T-helper 1 cell treated with Interleukin-12 subunit alpha and Interleukin-12 subunit beta and Interleukin-4 antibody, amounts not matched to agents 30 μg/mL and 1 μg/mL, for 36 hours (primary cell): ENCODE measurements around the gene TXNDC15.
"Not testable (repeated sequence)": the region's sequence is repeated elsewhere in the genome, so short reads cannot be mapped to it uniquely, and the experiment has no call there.

Experiments used
- H3K27ac Mint-ChIP-seq: one replicate; pipeline ENCODE4 v1.8.0; 2021; ENCODE audit warnings: mild to moderate bottlenecking, mixed read lengths
- H3K27me3 Mint-ChIP-seq: one replicate; pipeline ENCODE4 v1.8.0; 2021; ENCODE audit warnings: low read depth, mixed read lengths
- H3K36me3 Mint-ChIP-seq: one replicate; pipeline ENCODE4 v1.8.0; 2021; ENCODE audit warnings: low read depth, mixed read lengths
- H3K4me1 Mint-ChIP-seq: one replicate; pipeline ENCODE4 v1.8.0; 2021; ENCODE audit warnings: low read depth, mixed read lengths
- H3K4me3 Mint-ChIP-seq: one replicate; pipeline ENCODE4 v1.8.0; 2021; ENCODE audit warnings: mild to moderate bottlenecking, moderate library complexity, mixed read lengths
- H3K9me3 Mint-ChIP-seq: one replicate; pipeline ENCODE4 v1.8.0; 2021; ENCODE audit warnings: mixed read lengths

TXNDC15 gene

DNA sequence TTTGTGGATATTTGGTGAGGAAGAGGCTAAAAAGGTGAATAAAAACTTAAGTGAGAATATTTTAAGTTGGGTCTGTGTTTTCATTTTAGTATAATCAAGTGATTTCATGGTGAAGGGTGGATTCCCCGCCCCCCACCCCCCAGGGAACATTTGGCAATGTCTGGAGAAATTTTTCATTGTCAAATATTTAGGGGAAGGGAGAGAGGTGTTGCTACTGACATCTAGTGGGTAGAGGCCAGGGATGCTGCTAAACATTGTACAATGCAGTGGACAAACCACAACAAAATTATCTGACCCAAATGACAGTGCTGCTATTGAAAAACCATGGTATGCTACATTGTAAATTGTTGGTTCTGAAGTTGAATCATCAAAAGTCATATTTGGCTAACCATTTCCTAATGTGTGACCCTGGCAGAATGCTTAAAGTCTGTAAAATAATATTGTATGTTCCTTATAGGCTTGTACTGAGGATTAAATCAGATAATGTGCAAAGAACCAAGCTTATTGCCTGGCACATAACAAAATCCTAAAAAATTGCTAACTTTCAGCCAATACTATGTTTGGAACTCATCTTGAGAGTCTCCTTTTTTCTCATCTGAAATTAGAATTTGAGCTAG is 22.8 kb upstream of the TXNDC15 start:
- Mint-ChIP-seq H3K36me3 (peaks cover 28% of the 10 kb centered on the region), H3K27ac (peak overlapping the region; percentile 26), H3K4me3 (no peak overlapping the region), H3K27me3 (no peaks in the 10 kb centered on the region), H3K4me1 (peaks cover 28% of the 10 kb centered on the region), H3K9me3 (no peaks in the 10 kb centered on the region)

- not testable (repeated sequence) for H3K9me3 Mint-ChIP-seq, H3K27ac Mint-ChIP-seq, H3K27me3 Mint-ChIP-seq, H3K4me3 Mint-ChIP-seq
- H3K36me3 Mint-ChIP-seq, result peaks cover 25% of the 10 kb centered on the region
- peaks cover 11% of the 10 kb centered on the region for H3K4me1 Mint-ChIP-seq
Measured at GRCh38 chr5:134856465-134856864, 17.7 kb upstream of the TXNDC15 start.

DNA sequence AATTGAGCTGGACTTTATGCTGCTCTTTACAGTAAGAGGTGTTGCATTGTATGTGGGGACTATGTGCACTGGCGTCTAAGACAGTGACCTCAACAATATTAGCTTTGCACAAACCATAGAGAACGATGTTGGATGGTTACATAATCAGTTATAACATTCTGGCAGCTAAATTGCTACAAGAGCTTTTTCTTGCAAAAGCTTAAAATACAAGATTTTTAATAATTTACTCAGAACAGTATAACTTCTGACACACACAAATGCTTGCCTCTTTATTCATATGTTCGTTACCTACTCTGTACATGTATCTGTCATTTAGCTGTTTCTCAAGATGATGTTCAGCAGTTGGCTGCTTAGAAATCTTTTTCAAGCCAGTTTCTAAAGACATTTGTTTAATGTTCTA is 16.8 kb upstream of the TXNDC15 start:
- H3K4me3 Mint-ChIP-seq, result no peak overlapping the region
- H3K27ac Mint-ChIP-seq, result no peak overlapping the region

GRCh38 chr5:134864707-134865106 is 9.5 kb upstream of the TXNDC15 start:
- Mint-ChIP-seq H3K9me3 (no peaks in the 10 kb centered on the region), H3K4me1 (no peaks in the 10 kb centered on the region), H3K27ac (no peak overlapping the region), H3K4me3 (no peak overlapping the region), H3K36me3 (peaks cover 6% of the 10 kb centered on the region), H3K27me3 (no peaks in the 10 kb centered on the region)

More for the DNA sequence above, 16.8 kb upstream of the TXNDC15 start:
- H3K27me3 Mint-ChIP-seq, result no peaks in the 10 kb centered on the region
- H3K4me1 Mint-ChIP-seq, result peaks cover 10% of the 10 kb centered on the region
- peaks cover 21% of the 10 kb centered on the region for H3K36me3 Mint-ChIP-seq
- H3K9me3 Mint-ChIP-seq, result no peaks in the 10 kb centered on the region

DNA sequence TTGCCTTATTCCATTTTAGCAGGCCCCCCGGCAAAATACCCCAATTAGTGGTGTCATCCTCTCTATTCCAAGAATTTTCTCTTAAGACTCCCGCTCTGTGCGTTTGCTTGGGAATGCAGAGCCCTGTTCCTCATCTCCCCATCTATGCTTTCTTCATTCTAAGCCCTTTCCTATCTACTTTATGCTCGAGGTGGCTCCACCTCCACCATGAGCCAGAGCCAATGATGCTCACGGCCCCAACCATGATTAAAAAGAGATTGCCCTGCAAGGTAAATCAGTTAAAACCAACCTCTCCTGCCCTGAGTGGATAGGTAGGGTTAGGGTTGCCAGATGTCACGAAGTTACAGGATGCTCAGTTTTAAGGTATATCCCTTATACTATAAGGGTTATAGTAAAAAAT is 677 bp upstream of the TXNDC15 start:
- Mint-ChIP-seq H3K9me3 (no peaks in the 10 kb centered on the region), H3K36me3 (peaks cover 18% of the 10 kb centered on the region), H3K27ac (peak overlapping the region; percentile 99), H3K27me3 (no peaks in the 10 kb centered on the region), H3K4me3 (peak overlapping the region; percentile 21), H3K4me1 (peaks cover 26% of the 10 kb centered on the region)

DNA sequence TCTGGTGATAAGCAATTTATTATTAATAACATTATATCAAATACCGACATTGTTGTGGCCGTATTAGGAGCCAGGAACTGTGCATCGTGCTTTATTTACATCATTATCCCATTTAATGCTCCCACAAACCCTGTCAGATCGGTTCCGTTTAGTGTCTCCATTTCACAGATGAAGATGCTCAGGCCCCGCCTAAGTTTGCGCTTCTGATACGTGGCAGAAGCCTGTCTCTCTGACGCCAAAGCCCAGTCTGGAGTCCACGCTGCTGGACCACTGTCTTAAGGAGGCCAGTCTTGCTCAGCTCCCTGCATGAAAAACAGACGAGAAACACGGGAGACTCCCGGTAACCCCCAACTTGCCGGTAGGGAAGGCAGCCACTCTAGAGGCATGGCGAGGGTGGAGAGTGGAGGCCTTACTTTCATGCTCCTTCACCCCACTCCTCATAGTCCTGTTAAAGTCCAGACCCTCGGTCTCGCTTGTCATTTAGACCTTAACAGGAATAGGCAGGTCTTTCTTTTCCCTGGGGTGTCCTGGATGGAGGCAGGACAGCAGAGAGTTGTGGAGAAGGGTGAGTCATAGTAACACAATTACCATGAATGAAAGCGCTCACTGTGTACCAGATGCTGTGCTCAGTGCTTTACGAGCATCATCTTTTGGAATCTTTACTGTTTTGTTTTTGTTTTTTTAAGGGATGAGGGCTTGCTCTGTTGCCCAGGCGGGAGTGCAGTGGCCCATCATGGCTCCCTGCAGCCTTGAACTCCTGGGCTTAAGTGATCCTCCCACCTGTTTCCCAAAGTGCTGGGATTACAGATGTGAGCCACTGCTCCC is 872 bp downstream of the TXNDC15 start:
- H3K36me3 Mint-ChIP-seq, result peaks cover 18% of the 10 kb centered on the region
- peak overlapping the region; percentile 99 for H3K27ac Mint-ChIP-seq
- H3K4me1 Mint-ChIP-seq, result peaks cover 31% of the 10 kb centered on the region
- peak overlapping the region; percentile 99 for H3K4me3 Mint-ChIP-seq
- no peaks in the 10 kb centered on the region for H3K27me3 Mint-ChIP-seq
- no peaks in the 10 kb centered on the region for H3K9me3 Mint-ChIP-seq

GRCh38 chr5:134877159-134877558 is 3.0 kb downstream of the TXNDC15 start:
- peak overlapping the region; percentile 43 for H3K4me3 Mint-ChIP-seq
- no peaks in the 10 kb centered on the region for H3K9me3 Mint-ChIP-seq
- peaks cover 34% of the 10 kb centered on the region for H3K4me1 Mint-ChIP-seq
- no peaks in the 10 kb centered on the region for H3K27me3 Mint-ChIP-seq
- peaks cover 21% of the 10 kb centered on the region for H3K36me3 Mint-ChIP-seq
- H3K27ac Mint-ChIP-seq, result peak overlapping the region; percentile 68

GRCh38 chr5:134878403-134878802 is 4.2 kb downstream of the TXNDC15 start:
- Mint-ChIP-seq H3K27me3 (no peaks in the 10 kb centered on the region), H3K4me3 (no peak overlapping the region), H3K4me1 (peaks cover 31% of the 10 kb centered on the region), H3K9me3 (no peaks in the 10 kb centered on the region), H3K27ac (no peak overlapping the region), H3K36me3 (peaks cover 21% of the 10 kb centered on the region)

DNA sequence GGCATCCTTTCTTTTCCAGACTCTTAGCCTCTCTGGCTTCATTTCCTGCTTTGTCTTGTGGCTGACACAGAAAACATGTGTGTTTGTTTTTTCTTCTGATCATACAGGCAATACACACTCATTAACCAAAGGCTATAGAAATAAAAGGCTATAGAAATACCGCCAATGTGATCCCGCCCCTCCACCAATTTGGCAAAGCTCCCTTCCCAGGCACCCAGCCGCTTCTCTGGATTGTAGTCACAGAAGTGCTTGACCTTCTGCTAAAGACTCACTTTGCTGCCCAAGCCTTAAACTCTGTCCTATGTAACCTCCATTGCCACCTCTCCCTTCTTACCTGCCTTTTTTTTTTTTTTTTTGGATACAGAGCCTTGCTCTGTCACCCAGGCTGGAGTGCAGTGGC is 5.3 kb downstream of the TXNDC15 start:
- Mint-ChIP-seq H3K27me3 (no peaks in the 10 kb centered on the region), H3K27ac (no peak overlapping the region), H3K9me3 (no peaks in the 10 kb centered on the region), H3K36me3 (peaks cover 21% of the 10 kb centered on the region), H3K4me3 (no peak overlapping the region), H3K4me1 (peaks cover 28% of the 10 kb centered on the region)

DNA sequence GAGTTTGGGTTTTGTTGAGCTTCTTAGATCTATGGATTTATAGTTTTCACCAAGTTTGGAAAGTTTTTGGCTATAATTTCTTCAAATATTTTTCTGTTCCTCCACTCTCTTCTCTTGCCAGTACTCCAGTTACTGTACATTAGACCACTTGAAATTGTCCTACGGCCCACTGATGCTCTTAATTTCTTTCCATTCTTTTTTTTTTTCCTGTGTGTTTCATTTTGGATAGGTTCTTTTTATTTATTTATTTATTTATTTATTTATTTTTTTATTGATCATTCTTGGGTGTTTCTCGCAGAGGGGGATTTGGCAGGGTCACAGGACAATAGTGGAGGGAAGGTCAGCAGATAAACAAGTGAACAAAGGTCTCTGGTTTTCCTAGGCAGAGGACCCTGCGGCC is 6.8 kb downstream of the TXNDC15 start:
- not testable (repeated sequence) for H3K9me3 Mint-ChIP-seq, H3K27me3 Mint-ChIP-seq, H3K27ac Mint-ChIP-seq, H3K4me3 Mint-ChIP-seq
- Mint-ChIP-seq H3K36me3 (peaks cover 18% of the 10 kb centered on the region), H3K4me1 (peaks cover 22% of the 10 kb centered on the region)

DNA sequence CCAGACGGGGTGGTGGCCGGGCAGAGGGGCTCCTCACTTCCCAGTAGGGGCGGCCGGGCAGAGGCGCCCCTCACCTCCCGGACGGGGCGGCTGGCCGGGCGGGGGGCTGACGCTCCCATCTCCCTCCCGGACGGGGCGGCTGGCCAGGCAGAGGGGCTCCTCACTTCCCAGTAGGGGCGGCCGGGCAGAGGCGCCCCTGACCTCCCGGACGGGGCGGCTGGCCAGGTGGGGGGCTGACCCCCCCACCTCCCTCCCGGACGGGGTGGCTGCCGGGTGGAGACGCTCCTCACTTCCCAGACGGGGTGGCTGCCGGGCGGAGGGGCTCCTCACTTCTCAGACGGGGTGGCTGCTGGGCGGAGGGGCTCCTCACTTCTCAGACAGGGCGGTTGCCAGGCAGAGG is 7.5 kb downstream of the TXNDC15 start:
- H3K9me3 Mint-ChIP-seq, H3K27me3 Mint-ChIP-seq, H3K4me3 Mint-ChIP-seq, H3K27ac Mint-ChIP-seq: not testable (repeated sequence)
- Mint-ChIP-seq H3K4me1 (peaks cover 16% of the 10 kb centered on the region), H3K36me3 (peaks cover 11% of the 10 kb centered on the region)

- Mint-ChIP-seq H3K4me1 (peaks cover 4% of the 10 kb centered on the region), H3K36me3 (peaks cover 18% of the 10 kb centered on the region), H3K4me3 (no peak overlapping the region), H3K27ac (no peak overlapping the region), H3K9me3 (no peaks in the 10 kb centered on the region), H3K27me3 (no peaks in the 10 kb centered on the region)
Measured at GRCh38 chr5:134887593-134888159, 13.5 kb downstream of the TXNDC15 start.

- Mint-ChIP-seq H3K4me1 (peaks cover 4% of the 10 kb centered on the region), H3K9me3 (no peaks in the 10 kb centered on the region), H3K36me3 (peaks cover 26% of the 10 kb centered on the region), H3K27me3 (no peaks in the 10 kb centered on the region), H3K4me3 (no peak overlapping the region), H3K27ac (no peak overlapping the region)
Measured at GRCh38 chr5:134889335-134889734, 15.2 kb downstream of the TXNDC15 start.

GRCh38 chr5:134891473-134891872 is 17.3 kb downstream of the TXNDC15 start:
- Mint-ChIP-seq H3K27ac (no peak overlapping the region), H3K36me3 (peaks cover 33% of the 10 kb centered on the region), H3K27me3 (no peaks in the 10 kb centered on the region), H3K9me3 (no peaks in the 10 kb centered on the region), H3K4me3 (no peak overlapping the region), H3K4me1 (peaks cover 4% of the 10 kb centered on the region)

DNA sequence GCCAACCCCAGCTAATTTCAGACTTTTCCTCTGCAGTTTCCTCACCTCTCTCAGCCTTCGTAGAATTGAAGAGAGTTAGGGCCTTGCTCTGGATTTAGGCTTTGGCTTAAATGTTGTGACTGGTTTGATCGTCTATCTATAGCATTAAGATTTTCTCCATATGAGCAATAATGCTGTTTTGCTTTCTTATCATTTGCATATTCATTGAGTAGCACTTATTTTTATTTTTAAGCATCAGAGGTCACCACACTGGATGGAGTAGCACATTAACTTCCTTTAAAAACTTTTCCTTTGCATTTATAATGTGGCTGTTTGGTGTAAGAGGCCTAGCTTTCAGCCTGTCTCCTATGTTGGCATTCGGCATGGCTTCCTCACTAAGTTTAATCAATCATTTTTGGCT is 18.1 kb downstream of the TXNDC15 start:
- Mint-ChIP-seq H3K36me3 (peaks cover 33% of the 10 kb centered on the region), H3K27me3 (no peaks in the 10 kb centered on the region), H3K27ac (no peak overlapping the region), H3K9me3 (no peaks in the 10 kb centered on the region), H3K4me1 (peaks cover 3% of the 10 kb centered on the region), H3K4me3 (no peak overlapping the region)
